ENCODE data around the gene C1S.

- TF ChIP-seq CTCF (IDR thresholded peaks at IDR 0.05; ENCODE audit: low read length) (no peak), EZH2phosphoT487 (IDR thresholded peaks at IDR 0.05; ENCODE audit: low read length) (no peak)
Measured at GRCh38 chr12:7039403-7039802, 21.1 kb upstream of the C1S start.
